ENCODE results near the gene SAP30BP. TPM values are rescaled to one million over a fixed set of nuclear protein-coding genes. Genes with fewer than 3 reads are reported as not detected.

Gene SAP30BP
- total RNA-seq, 1 experiment from 2014 or later: 89.7 TPM

GRCh38 chr17:75737133-75737962, 70.2 kb downstream of the SAP30BP start:
- Histone ChIP-seq H3K27me3 (ENCODE audit: insufficient read depth, low read length) (no peaks in the 10 kb centered on the region), H3K4me2 (ENCODE audit: insufficient read depth, insufficient read length, low read length) (no peak overlapping the region), H4K91ac (ENCODE audit: insufficient read length, low read depth, low read length) (no peak overlapping the region), H2BK15ac (ENCODE audit: low read depth, low read length) (no peak overlapping the region), H3T11ph (ENCODE audit: low read length) (no peak overlapping the region), H3K14ac (ENCODE audit: insufficient read depth, low read length) (peak overlapping the region; percentile 25; the same call in 1 of the 2 replicates), H2BK120ac (ENCODE audit: low read depth, low read length, poor library complexity, severe bottlenecking) (no peak overlapping the region), H2BK12ac (ENCODE audit: insufficient read length, low read depth, low read length) (no peak overlapping the region), H2BK5ac (ENCODE audit: insufficient read length, low read length) (no peak overlapping the region), H3K23me2 (ENCODE audit: insufficient read length, low read depth, low read length, poor library complexity, severe bottlenecking) (no peaks in the 10 kb centered on the region), H3K18ac (ENCODE audit: insufficient read length, low read depth, low read length) (no peak overlapping the region), H3K9me3 (ENCODE audit: control insufficient read depth, low read depth, low read length) (no peaks in the 10 kb centered on the region), H4K20me1 (ENCODE audit: control insufficient read depth, insufficient read depth, insufficient read length) (no peaks in the 10 kb centered on the region), H4K8ac (replicated peaks; ENCODE audit: insufficient read length, low read depth, low read length) (no peak overlapping the region), H3K56ac (ENCODE audit: insufficient read length, low read depth, low read length) (no peak overlapping the region), H4K5ac (ENCODE audit: insufficient read length, low read depth, low read length) (no peak overlapping the region), H3K4me1 (ENCODE audit: insufficient read depth, low read length) (no peaks in the 10 kb centered on the region), H2BK20ac (ENCODE audit: low read depth, low read length, poor library complexity, severe bottlenecking) (no peak overlapping the region), H3K27ac (ENCODE audit: insufficient read length, low read depth, low read length) (no peak overlapping the region), H3K4ac (ENCODE audit: low read depth, low read length) (no peak overlapping the region), H2AFZ (ENCODE audit: low read length) (no peak overlapping the region), H3K23ac (ENCODE audit: insufficient read length, low read depth, low read length) (no peak overlapping the region), H3K79me1 (ENCODE audit: insufficient read depth, low read depth, low read length, poor library complexity, severe bottlenecking) (no peaks in the 10 kb centered on the region), H2AK5ac (ENCODE audit: insufficient read length, low read length) (no peak overlapping the region), H3K9ac (ENCODE audit: extremely low read depth, insufficient read length, low read length) (no peak overlapping the region), H3K79me2 (ENCODE audit: insufficient read depth, low read length) (no peaks in the 10 kb centered on the region)
- Mint-ChIP-seq H3K9me3 (no peaks in the 10 kb centered on the region), H3K36me3 (ENCODE audit: insufficient read depth in 1 of 3, low read depth in 3 of 3) (no peaks in the 10 kb centered on the region), H3K4me3 (no peak overlapping the region), H3K4me1 (peaks cover 7% of the 10 kb centered on the region in 2 experiments), H3K27me3 (ENCODE audit: low read depth) (no peaks in the 10 kb centered on the region), H3K27ac (no peak overlapping the region)
- DNase-seq: no peak
- no peak for TF ChIP-seq CTCF (conservative IDR thresholded peaks at IDR 0.05)
- no CpG with 5 or more reads among the region's 20 CpGs for WGBS (ENCODE audit: extremely low coverage, insufficient read length, low lambda C conversion rate)

Measured in H9 (cell line).